HG03457 (cell line): ENCODE results near the gene RETN.

Experiments
- ATAC-seq: cut with Tn5 transposase; IDR thresholded peaks from one replicate; pipeline ENCODE4 v1.9.1; 2021; ENCODE audit warnings: moderate number of reproducible peaks; ENCODE audit not compliant: unreplicated experiment

The RETN gene

DNA sequence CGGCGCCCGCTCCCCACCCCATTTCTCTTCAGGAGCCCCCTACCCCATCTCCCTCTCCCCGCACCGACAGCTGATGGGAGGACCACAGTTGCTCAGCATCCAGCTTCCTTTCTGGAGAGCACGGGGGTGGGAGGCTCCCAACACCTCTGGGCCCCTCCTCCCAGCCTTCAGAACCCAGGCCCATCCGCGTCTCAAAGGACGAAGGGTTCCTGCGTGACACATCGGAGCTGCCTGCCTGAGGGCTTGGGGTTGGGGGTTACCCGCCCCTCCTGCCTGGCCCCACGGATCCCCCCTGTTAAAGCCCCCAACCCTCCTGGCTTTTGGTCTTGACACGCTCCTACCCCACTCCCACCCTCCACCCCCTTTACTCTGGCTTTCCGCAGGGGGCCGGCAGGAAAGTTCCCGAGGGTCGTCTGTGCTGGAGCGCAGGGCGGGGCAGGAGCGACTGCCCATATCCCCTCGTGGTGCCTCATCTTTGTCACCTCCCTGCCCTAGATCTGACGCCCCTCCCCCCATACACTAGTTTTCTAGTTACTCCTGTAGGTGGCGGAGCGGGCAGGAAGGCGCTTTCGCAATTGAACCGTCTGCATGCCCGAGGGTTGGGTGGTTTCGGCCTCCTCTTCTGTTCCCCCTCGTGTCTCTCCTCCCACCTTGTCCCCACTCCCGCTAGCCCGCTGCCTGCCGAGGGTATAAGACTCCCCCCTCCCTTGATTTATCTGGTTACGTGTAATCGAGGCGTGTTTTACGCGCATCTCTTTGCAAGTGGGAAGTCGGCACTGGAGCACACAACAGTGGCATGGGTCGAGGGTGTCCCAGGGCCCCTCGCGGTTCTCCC, 12.7 kb downstream of the RETN start:
- no peak for ATAC-seq

DNA sequence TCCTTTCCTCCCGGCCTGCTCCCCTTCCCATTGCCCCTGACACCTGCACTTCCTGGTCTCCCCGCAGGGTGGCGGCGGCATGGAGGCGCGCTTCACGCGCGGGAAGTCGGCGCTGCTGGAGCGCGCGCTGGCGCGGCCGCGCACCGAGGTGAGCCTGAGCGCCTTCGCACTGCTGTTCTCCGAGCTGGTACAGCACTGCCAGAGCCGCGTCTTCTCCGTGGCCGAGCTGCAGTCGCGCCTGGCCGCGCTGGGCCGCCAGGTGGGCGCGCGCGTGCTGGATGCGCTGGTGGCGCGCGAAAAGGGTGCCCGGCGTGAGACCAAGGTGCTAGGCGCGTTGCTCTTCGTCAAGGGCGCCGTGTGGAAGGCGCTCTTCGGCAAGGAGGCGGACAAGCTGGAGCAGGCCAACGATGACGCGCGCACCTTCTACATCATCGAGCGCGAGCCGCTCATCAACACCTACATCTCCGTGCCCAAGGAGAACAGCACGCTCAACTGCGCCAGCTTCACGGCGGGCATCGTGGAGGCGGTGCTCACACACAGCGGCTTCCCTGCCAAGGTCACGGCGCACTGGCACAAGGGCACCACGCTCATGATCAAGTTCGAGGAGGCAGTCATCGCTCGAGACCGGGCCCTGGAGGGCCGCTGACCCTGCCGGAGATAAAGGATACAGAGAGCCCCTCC, 13.5 kb downstream of the RETN start:
- no peak for ATAC-seq

DNA sequence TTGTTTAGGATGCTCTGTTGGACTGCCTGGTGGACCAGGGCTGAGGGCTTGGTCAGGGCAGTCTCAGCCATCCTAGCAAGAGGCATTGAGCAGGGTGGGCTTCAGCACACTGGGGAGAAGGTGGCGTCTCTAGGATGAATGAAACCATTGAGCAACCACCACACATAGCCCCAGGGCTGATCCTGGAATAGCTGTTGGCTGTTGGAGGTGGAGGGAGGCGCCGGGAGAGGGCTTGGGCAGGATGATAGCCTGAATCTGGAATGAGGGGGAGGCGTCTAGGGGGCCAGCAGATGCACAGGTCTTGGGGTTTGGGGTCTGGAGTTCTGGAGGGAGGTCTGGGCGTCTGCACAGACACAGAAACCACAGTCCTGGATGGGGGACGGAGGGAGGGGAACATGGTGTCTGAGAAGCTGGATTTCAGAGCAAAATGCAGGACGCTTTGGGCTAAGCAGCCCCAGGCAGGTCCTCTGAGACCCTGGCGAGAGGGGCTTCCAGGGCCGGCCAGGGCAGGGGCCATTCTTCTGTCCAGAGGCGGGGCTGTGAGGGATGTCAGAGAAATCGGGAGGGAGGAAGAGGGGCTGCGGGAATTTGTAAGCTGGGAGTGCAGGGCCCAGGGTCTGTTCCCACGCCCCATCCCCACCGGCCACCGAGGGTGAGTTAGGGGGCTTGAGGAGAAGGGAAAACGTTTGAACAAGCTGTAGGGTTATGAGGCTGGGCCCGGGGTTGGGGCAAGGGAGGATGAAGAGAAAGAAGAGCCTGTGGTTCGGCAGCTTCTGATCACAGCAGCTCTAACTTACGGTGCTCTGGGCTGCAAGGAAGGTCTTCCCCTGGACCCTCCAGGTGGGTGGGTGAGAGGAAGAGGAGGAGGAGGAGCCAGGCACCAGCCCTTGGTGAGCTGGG, 16.9 kb downstream of the RETN start:
- no peak for ATAC-seq

DNA sequence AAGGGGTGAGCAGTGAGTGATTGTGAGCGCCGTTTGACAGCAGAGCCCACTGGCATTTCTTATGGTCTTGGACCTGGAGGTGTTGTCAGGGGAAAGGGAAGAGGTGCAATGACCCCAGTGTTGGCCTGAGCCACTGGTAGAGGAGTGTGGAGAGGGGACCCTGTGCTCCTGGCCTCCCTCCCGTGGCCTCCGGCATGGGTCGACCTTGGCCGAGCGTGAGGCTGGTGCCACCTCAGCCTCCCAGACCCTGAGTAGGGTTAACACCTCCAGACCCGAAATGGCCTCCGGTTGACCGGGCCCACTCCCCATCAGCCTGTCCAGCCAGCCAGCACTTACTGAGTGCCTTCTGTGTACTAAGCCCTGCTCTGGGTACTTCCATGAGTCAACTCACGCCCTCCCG, 18.3 kb downstream of the RETN start:
- ATAC-seq = no peak

DNA sequence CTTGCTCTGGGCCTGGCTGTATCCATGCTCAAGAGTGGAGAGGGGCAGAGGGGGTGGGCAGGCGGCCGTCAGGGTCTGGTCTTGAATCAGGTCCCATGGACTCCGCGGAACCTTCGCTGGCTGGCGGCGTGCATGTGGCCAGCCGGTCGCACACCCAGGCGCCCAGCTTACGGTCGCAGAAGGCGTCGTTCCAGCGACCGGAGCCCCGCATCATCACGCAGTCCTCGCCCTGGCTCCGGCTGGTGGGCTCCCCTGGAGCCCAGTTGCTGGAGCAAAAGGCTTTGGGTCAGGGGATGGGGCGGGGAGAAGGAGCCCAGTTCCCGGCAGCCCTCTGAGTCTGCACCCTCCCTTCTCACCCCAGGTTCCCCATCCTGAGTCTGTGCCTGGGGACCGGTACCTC, 20.3 kb downstream of the RETN start:
- no peak for ATAC-seq

DNA sequence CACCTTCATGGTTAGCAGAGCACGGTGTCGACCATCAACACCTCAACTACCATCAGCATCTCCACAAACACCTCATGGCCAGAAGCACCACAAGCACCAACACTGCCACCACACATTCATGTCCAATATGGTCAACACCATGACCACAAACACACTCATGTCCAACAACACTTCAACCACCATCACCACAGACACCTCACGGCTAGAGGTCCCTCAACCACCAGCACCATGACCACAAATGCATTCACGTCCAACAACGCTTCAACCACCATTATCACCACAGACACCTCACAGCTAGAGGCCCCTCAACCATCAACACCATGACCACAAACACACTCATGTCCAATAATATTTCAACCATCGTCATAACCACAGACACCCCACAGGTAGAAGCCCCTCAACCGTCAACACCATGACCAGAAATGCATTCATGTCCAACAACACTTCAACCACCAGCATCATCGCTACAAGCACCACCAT, 22.0 kb downstream of the RETN start:
- ATAC-seq = no peak

DNA sequence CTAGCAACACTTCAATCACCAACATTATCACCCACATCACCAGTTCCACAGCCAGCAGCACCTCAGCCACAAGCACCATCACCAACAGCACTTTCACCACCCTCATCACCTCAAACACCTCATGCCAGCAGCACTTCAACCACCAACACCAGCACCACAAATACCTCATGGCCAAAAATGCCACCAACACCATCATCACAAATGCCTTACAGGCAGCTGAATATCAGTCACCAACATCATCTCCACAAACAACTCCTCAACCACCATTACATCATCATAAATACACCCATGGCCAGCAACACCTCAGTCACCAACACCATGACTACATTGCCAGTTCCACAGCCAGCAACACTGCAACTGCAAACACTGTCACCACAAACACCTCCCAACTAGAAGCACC, 22.6 kb downstream of the RETN start:
- ATAC-seq = no peak

DNA sequence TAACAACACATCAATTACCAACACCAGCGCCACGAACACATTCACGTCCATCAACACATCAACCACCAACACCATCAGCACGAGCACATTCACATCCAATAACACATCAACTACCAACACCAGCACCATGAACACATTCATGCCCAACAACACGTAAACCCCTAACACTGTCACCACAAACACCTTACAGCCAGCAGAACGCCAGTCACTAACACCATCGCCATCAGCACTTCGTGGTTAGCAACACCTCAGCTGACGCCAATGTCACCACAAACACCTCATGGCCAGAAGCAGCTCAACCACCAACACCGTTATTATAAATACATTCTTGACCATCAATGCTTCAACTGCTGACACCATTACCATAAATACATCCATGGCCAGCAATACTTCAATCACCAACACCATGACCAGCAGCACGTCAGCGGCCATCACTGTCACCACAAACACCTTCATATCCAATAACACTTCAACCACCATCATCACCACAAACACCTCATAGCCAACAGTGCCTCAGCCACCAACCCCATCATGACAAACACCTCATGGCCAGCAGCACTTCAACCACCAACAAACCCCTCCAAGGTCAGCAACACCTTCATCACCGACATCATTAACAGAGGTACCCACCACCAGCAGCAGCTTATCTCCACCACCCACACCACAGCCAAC, 23.7 kb downstream of the RETN start:
- no peak for ATAC-seq

DNA sequence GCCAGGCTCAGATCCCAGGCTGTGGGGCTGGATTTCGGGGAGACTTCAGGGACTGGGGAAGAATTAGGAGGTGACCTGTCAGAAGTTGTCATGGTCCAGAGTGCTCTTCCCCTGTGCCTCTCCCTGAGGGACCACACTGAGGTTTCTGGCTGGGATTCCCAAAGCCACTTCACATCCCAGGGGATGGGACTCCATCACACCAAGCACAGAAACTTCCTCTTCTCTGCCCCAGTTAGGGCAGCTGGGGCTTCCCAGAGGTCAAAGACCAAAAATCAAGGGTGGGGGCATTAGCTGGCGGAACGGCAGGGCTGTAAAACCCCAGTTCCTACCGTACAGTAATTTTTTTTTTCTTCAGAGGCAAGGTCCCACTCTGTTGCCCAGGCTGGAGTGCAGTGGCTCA, 25.6 kb downstream of the RETN start:
- no peak for ATAC-seq

DNA sequence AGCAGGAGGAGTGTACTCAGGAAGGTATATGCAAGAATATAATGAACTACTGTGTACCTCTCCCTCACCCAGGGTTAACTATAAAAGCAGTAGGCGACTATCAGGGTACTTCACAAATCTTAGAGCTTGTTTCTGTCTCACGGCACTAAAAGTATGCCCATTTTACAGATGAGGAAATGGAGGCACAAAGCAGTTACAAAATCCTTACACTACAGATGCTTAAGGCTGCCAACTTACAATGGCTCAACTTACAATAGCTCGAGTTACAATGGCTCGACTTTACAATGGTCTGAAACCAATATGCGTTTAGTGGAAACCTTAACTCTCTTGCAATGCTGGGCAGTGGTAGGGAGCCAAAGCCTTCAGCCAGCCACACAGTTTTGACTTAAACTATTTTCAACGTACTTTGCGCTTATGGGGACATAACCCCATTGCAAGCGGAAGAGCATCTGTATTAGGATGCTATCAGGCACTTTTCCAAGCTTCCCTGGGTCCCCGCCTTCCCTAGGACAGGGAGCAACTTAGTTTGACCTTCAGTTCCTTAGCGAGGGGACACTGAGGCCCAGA, 29.0 kb downstream of the RETN start:
- ATAC-seq = no peak

DNA sequence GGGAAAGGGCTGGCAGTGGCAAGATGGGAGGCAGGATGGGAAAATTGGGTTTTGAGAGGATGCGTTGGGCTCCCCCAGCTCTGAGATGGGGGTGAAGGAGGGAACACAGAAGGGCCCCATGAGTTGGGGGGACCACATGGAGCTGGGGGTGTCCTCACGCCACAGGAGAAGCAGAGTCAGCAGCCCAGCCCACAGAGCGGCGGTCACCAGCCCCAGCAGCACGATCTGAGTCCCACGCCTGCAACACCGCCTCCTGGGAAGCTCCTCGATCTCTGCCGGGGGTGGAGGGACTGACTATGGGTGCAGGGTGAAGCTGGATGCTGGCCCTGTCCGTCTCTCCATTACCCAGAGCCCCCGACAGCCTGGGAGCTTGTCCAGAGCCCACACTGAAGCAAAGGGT, 29.7 kb downstream of the RETN start:
- ATAC-seq = no peak

DNA sequence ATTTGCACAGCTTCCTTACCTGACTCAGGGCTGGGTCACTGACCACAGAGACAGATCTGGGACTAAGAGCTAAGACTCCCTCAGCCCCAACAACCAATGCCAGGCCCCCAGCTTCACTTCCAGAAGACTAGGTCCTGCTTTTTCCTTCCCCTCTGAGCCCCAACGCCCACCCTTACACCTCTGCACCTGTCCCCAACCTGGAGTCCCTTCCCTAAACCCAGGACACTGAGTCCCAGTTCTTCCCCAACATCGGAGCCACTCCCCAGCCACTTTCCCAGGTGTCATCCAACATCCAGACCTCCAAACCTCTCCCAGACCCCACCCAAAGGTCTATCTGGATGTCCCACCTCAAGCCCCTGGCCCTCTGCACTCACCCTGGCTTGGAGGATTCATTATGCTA, 30.2 kb downstream of the RETN start:
- ATAC-seq = no peak

DNA sequence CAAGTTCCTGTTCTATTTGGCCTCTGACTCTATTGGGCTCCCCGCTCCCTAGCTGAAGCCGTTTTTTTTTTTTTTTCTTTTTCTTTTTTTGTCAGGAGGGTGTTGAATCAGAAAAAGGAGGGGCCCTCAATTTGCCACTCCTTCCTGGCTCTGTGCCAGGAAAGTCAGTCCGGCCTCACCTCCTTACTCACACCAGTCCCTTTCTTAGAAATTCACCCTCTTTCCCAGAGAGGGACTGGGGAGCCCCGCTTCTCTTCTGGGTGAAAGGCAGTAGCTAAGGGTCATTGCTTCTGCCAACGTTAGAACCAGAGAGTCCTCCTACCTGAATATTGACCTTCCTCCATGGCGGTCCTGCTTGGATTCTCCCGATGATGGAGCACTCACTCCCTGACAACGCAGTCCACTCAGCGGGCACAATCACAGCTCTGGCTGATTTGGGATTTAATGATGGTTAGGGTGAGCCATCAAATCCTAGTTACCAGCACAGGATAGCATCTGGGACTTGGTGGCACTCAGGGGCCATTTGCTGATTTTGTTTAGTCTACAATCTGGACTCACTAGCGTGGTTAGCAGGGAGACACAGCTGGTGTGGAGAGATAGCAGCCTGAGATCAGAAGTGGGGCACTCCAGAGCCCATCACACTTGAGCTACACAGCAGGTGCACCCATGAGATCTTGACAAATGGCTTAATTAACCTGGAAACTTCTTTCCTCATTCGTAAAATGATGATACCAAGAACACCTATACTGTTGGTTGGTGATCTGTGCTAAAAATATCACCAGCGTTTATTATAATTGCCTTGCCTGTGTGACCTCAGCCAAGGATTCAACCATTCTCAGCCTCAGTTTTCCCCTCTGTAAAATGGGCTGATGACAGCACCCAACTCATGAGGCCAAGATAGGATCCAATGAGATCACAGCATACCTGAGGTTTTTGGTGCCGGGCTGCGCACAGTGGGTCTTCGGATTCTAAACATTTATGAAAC, 30.9 kb downstream of the RETN start:
- no peak for ATAC-seq

DNA sequence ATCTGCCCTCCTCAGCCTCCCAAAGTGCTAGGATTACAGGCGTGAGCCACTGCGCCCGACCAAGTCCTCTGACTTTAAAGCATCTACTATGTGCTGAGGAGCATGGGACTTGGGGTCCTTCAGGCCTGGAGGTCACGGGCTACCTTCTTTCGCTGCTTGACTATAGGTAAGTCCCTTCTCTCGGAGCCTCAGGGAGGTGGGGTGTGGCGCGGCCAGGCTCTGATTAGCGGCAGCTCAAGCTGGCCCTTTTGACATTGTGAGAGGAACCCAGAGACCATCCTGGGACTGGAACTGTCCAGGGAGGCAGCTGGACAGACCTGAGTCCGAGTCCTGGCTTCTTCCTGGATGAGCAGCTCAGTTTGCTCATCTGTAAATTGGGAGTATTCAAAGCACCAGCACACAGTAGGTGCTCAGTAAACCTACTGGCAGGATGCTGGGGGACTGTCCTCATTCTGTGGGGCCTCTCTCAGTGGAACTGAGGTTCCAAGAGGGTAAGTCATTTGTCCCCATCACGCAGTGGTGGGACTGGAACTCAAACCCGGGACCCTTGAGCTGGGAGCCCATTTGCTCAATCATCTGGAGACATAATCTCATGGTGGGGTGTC, 32.3 kb downstream of the RETN start:
- ATAC-seq = no peak

DNA sequence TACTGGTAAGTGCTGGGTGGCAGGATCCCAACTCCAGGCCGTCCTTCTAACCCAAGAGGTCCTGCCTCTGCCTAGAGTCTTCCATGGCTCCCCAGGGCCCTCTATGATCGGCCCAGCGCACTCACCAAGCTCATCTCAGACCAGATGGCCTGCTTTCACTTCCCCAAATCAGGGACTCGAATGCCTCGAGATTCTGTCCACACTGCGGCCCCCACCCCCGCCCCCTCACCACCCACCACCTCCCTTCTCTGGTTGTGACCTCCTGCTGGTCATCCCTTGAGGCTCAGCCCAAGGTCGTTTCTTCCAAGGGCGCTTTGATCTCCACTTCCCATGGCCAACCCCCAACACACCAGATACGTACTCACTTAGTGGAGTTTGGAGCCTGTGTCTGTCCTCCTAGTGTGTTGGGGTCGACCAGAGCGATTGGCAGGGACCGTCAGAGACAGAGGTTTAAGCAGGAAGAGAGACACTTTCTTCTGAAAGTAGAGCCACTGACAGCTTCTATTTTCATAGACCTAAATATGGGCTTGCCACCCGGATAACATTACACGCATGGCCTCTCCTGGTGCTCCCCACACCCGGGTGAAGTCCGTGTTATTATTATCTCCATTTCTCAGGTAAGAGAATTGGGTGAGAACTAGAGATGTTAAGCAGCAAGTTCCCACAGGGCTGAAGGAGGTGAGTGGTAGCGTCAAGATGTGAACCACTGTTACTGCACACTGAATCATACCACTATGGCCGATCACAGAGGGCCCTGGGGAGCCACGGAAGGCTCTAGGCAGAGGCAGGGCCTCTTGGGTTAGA, 33.0 kb downstream of the RETN start, which contains the start of gene FCER2:
Gene FCER2 (minus strand): TSS at position 478 of the 804 bp plus-strand sequence. CDS start 2,371 bp downstream, outside the sequence.
- no peak for ATAC-seq

DNA sequence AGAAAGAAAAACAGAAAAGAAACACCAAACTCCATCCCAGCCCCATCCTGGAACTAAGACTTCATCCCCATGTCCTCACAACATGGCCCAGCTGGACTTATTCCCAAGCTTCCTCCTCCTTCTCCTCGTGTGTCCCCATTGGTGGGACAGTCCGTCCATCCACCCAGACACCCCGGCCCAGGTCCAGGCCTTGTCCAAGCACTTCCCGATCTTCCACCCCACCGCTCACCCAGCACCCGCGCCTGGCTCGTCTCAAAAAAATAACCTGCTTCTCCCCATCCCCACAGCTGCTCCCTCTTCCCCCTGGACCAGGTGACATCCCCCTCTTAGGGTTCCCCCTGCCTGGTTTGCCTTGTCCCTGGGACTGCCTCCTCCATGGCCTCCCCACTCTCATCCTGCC, 34.5 kb downstream of the RETN start:
- no peak for ATAC-seq

DNA sequence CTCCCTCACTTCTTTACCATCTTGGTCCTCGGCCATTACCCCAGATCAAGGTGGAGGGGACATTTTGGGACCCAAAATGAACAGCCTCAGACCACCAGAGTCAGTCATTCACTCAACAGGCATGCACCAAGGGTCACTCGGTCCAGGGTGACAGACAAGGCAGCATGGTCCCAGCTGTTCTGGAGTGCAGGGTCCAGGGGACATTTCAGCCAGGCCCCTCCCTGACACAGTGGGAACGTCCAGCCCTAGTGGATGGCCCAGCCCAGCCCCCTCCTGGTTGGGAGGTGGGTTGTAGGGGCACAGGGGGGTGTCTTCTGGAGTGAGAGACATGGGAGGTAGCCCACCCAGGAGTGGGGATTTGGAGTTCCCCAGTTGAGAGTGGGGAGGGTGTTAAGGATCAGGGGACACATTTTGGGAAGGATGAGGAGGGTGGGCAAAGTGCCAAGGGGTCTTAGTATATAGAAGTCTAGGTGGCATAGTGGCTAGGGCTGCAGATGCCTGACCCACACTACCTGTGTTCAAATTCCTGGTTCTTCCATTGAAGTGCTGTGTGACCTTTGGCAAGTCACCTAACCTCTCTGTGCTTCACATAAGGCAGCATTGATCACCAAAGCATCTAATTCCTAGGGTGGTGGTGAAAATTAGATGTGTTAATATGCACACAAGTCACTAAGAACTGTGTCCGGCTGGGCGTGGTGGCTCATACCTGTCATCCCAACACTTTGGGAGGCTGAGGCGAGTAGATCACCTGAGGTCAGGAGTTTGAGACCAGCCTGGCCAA, 35.6 kb downstream of the RETN start:
- no peak for ATAC-seq
